Gastroesophageal sphincter (tissue), 3 donors: ENCODE results near the gene THBS1.

Experiments
- CTCF ChIP-seq, 4 experiments: fragments of 200-600 bp in 2 of 4; fragments of 450-650 bp in 2 of 4; sonication (generic) in 1 of 4; IDR thresholded peaks; one replicate each; pipeline ENCODE4 v1.5.1; 2017 to 2019; ENCODE audit warnings: antibody characterized with exemption in 4 of 4, mild to moderate bottlenecking in 2 of 4, moderate library complexity in 2 of 4
- EP300 ChIP-seq: sonication (generic); formaldehyde crosslinking; IDR thresholded peaks from one replicate; pipeline ENCODE4 v1.6.1; 2017; ENCODE audit warnings: antibody characterized with exemption, mild to moderate bottlenecking
- POLR2A ChIP-seq, 2 donors: fragments of 450-650 bp; IDR thresholded peaks; one replicate each; pipeline ENCODE4 v1.6.1; 2017; ENCODE audit warnings: antibody characterized with exemption in 2 of 2, mild to moderate bottlenecking in 2 of 2, moderate library complexity in 1 of 2

GRCh38 chr15:39628546-39629257, 47.8 kb downstream of the THBS1 start:
- no peak for TF ChIP-seq EP300
- TF ChIP-seq CTCF (IDR thresholded peaks at IDR 0.05): no peak
- TF ChIP-seq POLR2A (IDR thresholded peaks at IDR 0.05): no peak
